IMR-90 (cell line): ENCODE results near the gene SCGB1A1. TPM values are rescaled to one million over a fixed set of nuclear protein-coding genes. Genes with fewer than 3 reads are reported as not detected.

Experiments
- CTCF ChIP-seq: conservative IDR thresholded peaks from 2 replicates; pipeline ENCODE4 v1.5.1; 2012; ENCODE audit warnings: mild to moderate bottlenecking, low read depth, low read length, improper control_type of control experiment
- FOS ChIP-seq: fragments of 150-350 bp; IDR thresholded peaks from 2 replicates; pipeline ENCODE4 v1.6.1; 2016; ENCODE audit warnings: low read depth, low read length
- RAD21 ChIP-seq: IDR thresholded peaks from 2 replicates; pipeline ENCODE4 v1.6.1; 2012; ENCODE audit warnings: low read length, improper control_type of control experiment
- polyA plus RNA-seq, 3 experiments: library from polyadenylated mRNA; depleted of rRNA; stranded (reverse); fragments of >200 nt; gene quantifications; 2 replicates each; pipeline ENCODE4 v1.2.3, GENCODE V29; 2012; ENCODE audit warnings: low replicate concordance in 1 of 3
- total RNA-seq: library from RNA; depleted of rRNA; stranded (reverse); fragments of >200 nt; gene quantifications from 2 replicates; pipeline ENCODE4 v1.2.3, GENCODE V29; 2012

The SCGB1A1 gene
- total and polyA plus RNA-seq, 2 of the 4 experiments (the other 2 are of a cell fraction) = not detected

GRCh38 chr11:62430425-62430824 is 11.6 kb downstream of the SCGB1A1 start (continued):
- TF ChIP-seq CTCF = no peak
- TF ChIP-seq RAD21 = no peak
- TF ChIP-seq FOS = no peak
